GM19240 (cell line): ENCODE data around the gene AASDHPPT.
"Not testable (repeated sequence)": the region's sequence is repeated elsewhere in the genome, so short reads cannot be mapped to it uniquely, and the experiment has no call there.

Experiments
- DNase-seq: peaks from one replicate; pipeline ENCODE4 v3.0.0; 2011; ENCODE audit warnings: low spot score; ENCODE audit not compliant: insufficient read length

AASDHPPT gene

GRCh38 chr11:106077609-106078455 is at the start of gene AASDHPPT:
TSS of gene AASDHPPT (plus strand) at chr11:106077662. CDS start at chr11:106077711, 49 bp downstream.
- no peak for DNase-seq

GRCh38 chr11:106030609-106031008 is 46.9 kb upstream of the AASDHPPT start:
- DNase-seq: no peak

- DNase-seq: no peak
Observed at GRCh38 chr11:106031202-106031810, 46.2 kb upstream of the AASDHPPT start.

- no peak for DNase-seq
Observed at GRCh38 chr11:106031936-106032335, 45.5 kb upstream of the AASDHPPT start.

- no peak for DNase-seq
Observed at GRCh38 chr11:106032861-106033260, 44.6 kb upstream of the AASDHPPT start.

GRCh38 chr11:106043540-106043939 is 33.9 kb upstream of the AASDHPPT start:
- no peak for DNase-seq

- no peak for DNase-seq
Observed at GRCh38 chr11:106047631-106048030, 29.8 kb upstream of the AASDHPPT start.

- no peak for DNase-seq
Observed at GRCh38 chr11:106049727-106050476, 27.6 kb upstream of the AASDHPPT start.

- DNase-seq: no peak
Observed at GRCh38 chr11:106051103-106051502, 26.4 kb upstream of the AASDHPPT start.

- not testable (repeated sequence) for DNase-seq
Observed at GRCh38 chr11:106058377-106058776, 19.1 kb upstream of the AASDHPPT start.

- no peak for DNase-seq
Observed at GRCh38 chr11:106059617-106060016, 17.8 kb upstream of the AASDHPPT start.

- DNase-seq: no peak
Observed at GRCh38 chr11:106061249-106061784, 16.1 kb upstream of the AASDHPPT start.

- no peak for DNase-seq
Observed at GRCh38 chr11:106061954-106062949, 15.2 kb upstream of the AASDHPPT start.

GRCh38 chr11:106063009-106063408 is 14.5 kb upstream of the AASDHPPT start:
- DNase-seq: no peak

- no peak for DNase-seq
Observed at GRCh38 chr11:106070606-106071005, 6.9 kb upstream of the AASDHPPT start.

- no peak for DNase-seq
Observed at GRCh38 chr11:106072804-106073203, 4.7 kb upstream of the AASDHPPT start.

GRCh38 chr11:106076171-106076918 is 1.1 kb upstream of the AASDHPPT start:
- no peak for DNase-seq

GRCh38 chr11:106076919-106077608 is 398 bp upstream of the AASDHPPT start, which contains the start of gene KBTBD3:
TSS of gene KBTBD3 (minus strand) at chr11:106077347. CDS start at chr11:106059097, 18,250 bp downstream.
- DNase-seq: peak; percentile 18

- DNase-seq: no peak
Observed at GRCh38 chr11:106082096-106082495, 4.6 kb downstream of the AASDHPPT start.
